GM18861 (cell line): Measurements from ENCODE around the gene GJB2.

Experiments used
- ATAC-seq: cut with Tn5 transposase; IDR thresholded peaks from one replicate; pipeline ENCODE4 v1.9.1; 2021; ENCODE audit not compliant: unreplicated experiment

Gene GJB2

DNA sequence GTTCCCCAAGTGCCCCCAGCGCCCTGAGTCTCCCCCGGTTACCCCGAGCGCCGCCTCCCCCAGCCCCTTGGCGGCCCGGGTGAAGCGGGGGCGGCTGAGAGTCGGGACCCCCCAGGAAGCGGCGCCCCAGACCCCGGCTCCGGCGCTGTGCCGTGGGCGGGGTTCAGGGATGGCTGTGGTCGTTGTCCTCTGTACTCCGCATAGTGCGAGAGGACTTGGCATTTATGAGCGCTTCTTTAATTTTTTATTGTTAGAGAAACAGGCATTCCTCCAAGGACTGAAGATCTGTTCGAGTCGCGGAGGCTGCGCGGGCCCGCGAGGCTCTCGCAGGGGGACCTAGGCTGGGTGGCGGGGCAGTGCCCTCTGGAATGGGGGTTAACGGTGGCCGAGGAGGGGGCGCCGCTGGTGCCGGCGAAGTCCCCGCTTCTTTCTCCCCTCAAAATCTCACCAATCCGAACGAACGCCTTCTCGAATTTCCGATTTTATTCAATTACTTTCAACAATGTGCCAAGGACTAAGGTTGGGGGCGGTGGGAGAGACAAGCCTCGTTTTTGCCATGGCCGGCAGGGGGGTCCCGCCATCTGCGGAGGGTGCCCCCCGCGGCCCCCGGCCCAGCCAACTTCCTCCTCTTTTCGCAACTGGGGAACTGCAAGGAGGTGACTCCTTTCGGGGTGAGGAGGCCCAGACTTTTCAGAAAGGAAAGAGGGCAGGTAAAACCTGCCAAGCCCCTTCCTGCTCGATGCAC is 596 bp upstream of the GJB2 start:
- ATAC-seq: no peak

DNA sequence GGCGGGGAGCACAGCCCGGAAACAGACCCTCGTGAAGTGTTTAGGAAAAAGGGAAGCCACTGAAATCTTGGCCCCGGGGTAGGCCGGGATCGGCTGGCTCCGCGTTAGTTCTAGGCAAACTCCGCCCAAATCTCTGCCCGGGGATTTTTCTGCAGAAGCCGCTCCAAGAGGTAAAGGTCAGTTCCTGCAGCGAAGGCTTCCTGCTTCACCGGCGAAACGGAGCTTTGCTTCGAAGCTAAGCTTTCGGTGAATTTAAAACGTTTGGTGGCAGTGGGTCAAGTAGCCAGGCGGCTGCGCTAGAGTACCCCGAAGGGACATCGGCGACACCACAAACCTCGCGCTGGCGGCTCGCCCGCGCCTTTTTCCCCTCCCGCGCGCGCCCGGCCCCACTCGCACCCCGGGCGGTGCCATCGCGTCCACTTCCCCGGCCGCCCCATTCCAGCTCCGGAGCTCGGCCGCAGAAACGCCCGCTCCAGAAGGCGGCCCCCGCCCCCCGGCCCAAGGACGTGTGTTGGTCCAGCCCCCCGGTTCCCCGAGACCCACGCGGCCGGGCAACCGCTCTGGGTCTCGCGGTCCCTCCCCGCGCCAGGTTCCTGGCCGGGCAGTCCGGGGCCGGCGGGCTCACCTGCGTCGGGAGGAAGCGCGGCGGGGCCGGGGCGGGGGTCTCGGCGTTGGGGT is 441 bp downstream of the GJB2 start:
- no peak for ATAC-seq

DNA sequence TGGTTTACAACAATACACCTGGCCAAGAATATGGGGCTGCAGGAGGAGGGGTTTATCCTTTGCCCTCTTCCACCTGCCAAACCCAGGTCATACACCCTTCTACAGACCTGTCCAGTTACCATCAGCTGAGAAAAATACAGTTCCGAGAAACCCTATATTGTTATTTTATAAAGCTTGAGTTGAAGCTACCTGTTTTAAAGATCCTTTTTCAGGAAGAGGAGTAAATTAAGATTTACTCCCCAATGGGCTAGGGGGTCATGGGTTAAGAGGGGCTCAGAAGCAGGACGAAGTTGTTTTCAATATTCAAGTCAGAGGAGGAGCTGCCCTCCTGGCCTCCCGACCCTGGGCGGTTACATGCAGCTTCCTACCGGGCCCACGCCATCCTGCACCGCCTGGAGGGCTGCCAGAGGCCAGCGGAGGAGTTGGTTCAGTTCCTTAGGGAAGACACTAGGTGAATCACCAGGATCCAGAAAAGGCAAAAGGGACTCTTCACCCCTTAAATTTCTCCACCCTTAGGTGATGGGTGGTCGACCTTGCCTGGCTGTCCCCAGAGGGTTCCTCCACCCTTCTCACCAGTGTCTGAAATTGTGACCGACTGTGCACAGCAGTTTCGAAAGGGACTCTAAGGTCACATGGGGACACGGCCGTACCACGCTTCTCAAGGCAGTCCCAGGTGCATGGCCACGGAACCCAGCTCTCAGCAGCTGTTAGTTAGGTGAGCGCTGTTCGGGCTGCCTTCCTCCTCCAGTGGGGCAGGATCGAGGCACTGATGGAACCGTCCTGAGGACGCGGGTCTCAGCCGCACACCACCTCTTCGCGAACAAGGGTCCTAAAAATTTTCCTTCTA is 1.2 kb downstream of the GJB2 start:
- no peak for ATAC-seq

DNA sequence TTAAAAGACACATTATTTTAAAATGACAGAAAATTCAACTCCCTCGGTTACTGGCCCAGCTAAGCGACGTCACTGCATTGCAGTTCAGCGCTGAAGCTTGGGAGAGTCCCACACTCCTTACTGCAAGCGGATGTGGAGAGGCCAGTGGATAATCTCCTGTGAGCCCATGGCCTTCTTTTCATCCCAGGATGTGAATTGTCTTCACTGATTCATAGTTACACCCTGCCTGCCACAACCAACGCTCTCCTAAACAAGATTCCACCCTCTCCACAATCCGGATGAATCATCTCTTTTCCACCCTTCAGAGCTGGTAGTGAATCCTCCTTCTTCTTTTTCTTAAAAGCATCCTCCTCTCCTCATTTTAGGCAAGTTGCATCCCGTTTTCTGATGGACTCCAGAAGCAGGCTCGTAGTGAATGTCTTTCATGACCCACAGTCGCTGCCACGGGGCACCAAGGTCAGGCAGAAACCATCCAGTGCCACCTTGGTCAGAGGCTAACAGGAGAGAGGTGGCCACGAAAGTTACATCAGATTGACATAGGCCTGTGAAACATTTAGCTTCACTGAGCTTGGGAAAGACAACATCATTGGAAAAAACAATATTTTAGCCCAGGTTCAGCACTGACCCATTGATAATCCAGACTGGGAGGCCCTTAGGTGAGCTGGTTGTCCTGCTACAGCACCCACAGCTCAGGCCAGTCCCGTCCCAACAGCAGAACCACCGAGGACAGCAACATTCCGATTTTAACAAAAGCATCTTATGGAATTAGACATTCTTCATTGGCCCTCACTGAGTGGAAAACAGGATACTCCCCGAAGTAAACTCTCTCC is 2.0 kb downstream of the GJB2 start:
- ATAC-seq: no peak

DNA sequence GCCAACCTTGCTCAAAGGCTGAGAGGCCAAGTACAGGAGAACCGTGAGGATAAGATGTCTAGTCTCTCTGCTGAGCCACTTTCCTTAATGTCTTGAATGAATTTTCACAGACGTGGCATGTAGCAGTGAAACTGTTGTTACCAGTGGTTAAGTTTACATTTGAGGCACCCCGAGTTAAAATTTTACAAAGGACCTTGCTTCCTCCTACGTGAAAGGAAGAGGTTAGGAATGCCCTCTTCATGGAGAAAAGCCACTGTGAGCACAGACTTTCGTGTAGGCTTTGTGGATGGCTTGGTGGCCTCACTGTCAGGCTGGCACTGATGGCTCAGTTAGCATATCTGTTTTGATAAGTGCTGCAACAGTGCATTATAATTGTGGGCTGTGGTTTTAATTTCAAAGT is 2.7 kb downstream of the GJB2 start:
- no peak for ATAC-seq

DNA sequence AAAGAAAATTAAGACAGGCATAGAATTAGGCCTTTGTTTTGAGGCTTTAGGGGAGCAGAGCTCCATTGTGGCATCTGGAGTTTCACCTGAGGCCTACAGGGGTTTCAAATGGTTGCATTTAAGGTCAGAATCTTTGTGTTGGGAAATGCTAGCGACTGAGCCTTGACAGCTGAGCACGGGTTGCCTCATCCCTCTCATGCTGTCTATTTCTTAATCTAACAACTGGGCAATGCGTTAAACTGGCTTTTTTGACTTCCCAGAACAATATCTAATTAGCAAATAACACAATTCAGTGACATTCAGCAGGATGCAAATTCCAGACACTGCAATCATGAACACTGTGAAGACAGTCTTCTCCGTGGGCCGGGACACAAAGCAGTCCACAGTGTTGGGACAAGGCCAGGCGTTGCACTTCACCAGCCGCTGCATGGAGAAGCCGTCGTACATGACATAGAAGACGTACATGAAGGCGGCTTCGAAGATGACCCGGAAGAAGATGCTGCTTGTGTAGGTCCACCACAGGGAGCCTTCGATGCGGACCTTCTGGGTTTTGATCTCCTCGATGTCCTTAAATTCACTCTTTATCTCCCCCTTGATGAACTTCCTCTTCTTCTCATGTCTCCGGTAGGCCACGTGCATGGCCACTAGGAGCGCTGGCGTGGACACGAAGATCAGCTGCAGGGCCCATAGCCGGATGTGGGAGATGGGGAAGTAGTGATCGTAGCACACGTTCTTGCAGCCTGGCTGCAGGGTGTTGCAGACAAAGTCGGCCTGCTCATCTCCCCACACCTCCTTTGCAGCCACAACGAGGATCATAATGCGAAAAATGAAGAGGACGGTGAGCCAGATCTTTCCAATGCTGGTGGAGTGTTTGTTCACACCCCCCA is 3.8 kb downstream of the GJB2 start:
- ATAC-seq: no peak

- ATAC-seq: no peak
Measured at GRCh38 chr13:20186771-20187170, 6.0 kb downstream of the GJB2 start.

DNA sequence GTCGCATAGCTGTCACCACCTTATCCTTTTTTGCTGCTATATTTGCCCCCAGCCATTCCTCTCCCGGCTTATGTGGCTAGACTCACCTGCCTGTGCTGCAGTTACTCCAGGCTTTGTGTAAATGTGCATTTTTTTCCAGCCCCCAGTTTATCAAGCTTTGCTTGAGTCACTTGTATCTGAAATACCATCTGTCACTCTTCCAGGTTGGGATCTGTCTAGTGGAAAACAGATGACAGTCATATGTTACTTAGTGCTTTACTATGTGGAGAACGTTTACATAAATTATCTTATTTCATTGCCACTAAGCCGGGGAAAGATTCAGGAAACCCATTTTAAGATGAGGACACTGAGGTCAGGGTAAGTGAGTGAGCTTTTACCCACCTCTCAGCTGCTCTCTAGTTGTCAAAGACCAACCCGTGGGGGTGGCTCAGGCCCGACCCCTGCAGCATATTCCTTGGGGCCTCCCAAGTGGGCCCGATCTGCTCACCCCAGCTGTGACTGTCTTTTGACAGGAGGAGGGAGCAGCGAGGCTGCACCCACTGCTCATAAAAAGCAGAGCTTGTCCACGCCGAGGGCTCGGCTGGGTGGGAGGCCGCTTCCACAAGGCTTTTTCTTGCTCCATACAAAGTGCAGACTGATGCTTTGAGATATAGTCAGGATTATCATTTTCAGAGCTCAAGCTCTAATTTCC is 7.2 kb downstream of the GJB2 start:
- no peak for ATAC-seq

DNA sequence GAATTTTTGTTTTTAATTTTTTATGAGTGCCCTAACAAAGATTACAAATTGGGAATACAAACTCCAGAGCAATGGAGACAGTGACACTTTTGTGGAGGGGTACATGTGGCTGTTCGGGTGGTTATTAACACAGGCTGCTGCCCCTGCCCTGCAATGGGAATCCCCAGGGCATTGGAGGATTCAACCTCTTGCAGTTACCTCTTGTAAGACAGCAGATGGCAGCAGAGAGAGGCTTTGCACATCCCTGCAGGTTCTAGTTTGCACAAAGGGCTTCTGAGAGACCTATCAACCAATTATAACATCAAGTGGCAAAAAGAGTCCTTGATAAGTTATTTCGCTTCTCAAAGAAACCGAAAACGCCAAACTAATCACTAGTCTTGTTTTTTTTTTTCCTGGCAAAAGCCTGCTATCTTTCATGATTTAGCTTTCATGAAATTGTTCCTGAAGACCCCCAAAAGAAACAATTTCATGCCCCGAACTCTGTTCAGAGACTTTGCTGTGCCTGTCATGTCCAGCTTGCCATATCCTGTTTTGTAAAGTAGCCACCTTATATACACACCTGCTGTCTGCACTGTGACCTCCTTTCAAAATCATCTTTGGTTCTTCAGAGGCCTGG is 10.4 kb downstream of the GJB2 start:
- peak; percentile 91 for ATAC-seq

DNA sequence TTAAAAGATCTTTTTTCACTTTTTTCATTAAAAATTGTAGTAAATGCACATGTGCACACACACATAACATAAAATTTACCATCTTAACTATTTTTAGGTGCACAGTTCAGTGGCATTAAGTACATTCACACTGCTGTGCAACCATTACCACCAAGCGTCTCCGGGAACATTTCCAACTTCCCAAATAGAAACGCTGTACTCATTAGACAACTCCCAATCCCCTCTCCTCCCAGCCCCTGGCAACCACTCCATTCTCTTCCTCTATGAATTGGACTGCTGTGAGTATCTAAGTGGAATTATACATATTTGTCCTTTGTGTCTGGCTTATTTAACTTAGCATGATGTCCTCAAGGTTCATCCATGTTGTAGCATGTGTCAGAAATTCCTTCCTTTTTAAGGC is 11.6 kb downstream of the GJB2 start:
- no peak for ATAC-seq

GRCh38 chr13:20178156-20178555 is 14.6 kb downstream of the GJB2 start:
- ATAC-seq: no peak

- ATAC-seq: no peak
Measured at GRCh38 chr13:20177049-20177831, 15.5 kb downstream of the GJB2 start.

- ATAC-seq: no peak
Measured at GRCh38 chr13:20175907-20176652, 16.7 kb downstream of the GJB2 start.

GRCh38 chr13:20175406-20175794 is 17.3 kb downstream of the GJB2 start:
- ATAC-seq: no peak

DNA sequence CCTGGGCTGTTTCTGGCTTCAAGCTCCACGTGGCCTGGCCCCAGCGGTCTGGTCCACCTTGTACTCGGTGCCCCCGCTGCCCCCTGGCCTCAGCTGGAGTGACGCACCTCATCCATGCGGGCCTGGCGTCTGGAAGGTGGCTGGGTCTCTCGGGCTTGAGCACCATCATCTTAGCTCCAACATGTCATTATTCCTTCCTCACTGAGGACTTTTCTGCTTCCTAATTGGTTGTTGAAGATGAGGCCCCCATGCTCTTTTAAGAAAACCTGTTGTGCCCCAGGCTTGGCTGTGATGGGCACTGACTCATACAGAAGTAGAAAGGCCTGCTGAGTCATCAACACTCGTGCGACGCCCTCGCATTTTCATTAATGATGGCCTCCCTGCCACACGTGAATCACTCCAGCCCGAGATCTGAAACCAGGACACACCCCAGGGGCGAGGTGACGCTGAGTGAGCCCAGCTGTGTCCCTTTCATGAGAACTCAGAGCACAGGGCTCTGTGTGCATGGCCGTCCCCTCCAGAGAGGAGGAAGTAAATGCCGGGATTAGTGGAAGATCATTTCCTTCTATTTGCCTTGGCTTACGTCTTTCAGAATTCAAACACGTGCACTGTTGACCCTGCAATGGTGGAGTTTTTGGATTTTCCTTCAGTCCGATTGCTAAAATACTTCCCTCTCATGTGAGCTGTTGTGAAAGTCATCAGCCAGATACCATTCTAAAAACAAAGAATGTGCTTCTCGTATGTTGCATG is 17.9 kb downstream of the GJB2 start:
- ATAC-seq: peak; percentile 82

GRCh38 chr13:20173116-20173746 is 19.5 kb downstream of the GJB2 start:
- ATAC-seq: no peak
